Measurements from ENCODE around the gene CHRNE.

The CHRNE gene

DNA sequence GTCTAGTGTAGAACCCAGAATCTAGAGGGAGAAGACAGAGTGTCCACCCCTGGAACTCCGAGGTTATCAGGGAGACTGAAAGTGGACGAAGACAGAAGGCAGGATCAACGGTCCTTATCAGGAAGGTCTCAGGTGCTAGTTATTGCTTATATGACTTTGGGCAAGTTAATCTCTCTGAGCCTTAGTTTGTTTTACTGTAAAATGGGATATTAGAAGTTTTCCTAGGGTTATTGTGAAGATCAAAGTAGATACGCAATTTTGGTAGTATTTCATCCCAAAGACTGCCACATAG is 38.4 kb upstream of the CHRNE start:
- H3K36me3 ChIP-seq (ENCODE audit: control insufficient read depth, insufficient read depth, low read length): peaks cover 10% of the 10 kb centered on the region
- no peak for DNase-seq
- H3K4ac ChIP-seq (ENCODE audit: low read depth, low read length): no peak overlapping the region
- H3K56ac ChIP-seq (ENCODE audit: low read length): peak overlapping the region; percentile 97
- H3K27ac ChIP-seq (ENCODE audit: low read depth, low read length): no peak overlapping the region
- peaks cover 53% of the 10 kb centered on the region for H3K79me2 ChIP-seq (ENCODE audit: control insufficient read depth, insufficient read depth, low read length)
- no peak overlapping the region for H4K5ac ChIP-seq (ENCODE audit: low read length)
- peak overlapping the region; percentile 87 for H3K4me2 ChIP-seq (ENCODE audit: low read length)
- H3K79me1 ChIP-seq (ENCODE audit: low read length): peaks cover 23% of the 10 kb centered on the region
- H2BK120ac ChIP-seq (ENCODE audit: low read depth, low read length): no peak overlapping the region
- H3K18ac ChIP-seq (ENCODE audit: low read length): no peak overlapping the region
- no peak overlapping the region for H2BK5ac ChIP-seq (ENCODE audit: low read length)
- H2AK5ac ChIP-seq (ENCODE audit: low read length): no peak overlapping the region
- H2BK15ac ChIP-seq (replicated peaks; ENCODE audit: low read depth): no peak overlapping the region
- peaks cover 6% of the 10 kb centered on the region for H3K4me1 ChIP-seq (ENCODE audit: control insufficient read depth, low read depth, low read length)
- no peaks in the 10 kb centered on the region for H3K27me3 ChIP-seq (ENCODE audit: insufficient read depth, low read length, poor library complexity)
- no CpG with 5 or more reads among the region's 4 CpGs for WGBS (ENCODE audit: extremely low coverage, insufficient coverage, low lambda C conversion rate)
- H3K4me3 ChIP-seq (ENCODE audit: low read length): peak overlapping the region; percentile 95
- no peak overlapping the region for H4K8ac ChIP-seq (ENCODE audit: low read depth, low read length)
- peak overlapping the region; percentile 87 for H3K9ac ChIP-seq (ENCODE audit: low read length)
- H3K23ac ChIP-seq (ENCODE audit: low read length): no peak overlapping the region

- H3K18ac ChIP-seq (ENCODE audit: low read length): no peak overlapping the region
- peak overlapping the region; percentile 87 for H3K4me2 ChIP-seq (ENCODE audit: low read length)
- H2BK5ac ChIP-seq (ENCODE audit: low read length): no peak overlapping the region
- H2AK5ac ChIP-seq (ENCODE audit: low read length): no peak overlapping the region
- peaks cover 22% of the 10 kb centered on the region for H3K79me1 ChIP-seq (ENCODE audit: low read length)
- peak overlapping the region; percentile 87 for H3K9ac ChIP-seq (ENCODE audit: low read length)
- no peak for DNase-seq
- no peak overlapping the region for H2BK120ac ChIP-seq (ENCODE audit: low read depth, low read length)
- H2BK15ac ChIP-seq (replicated peaks; ENCODE audit: low read depth): no peak overlapping the region
- H3K56ac ChIP-seq (ENCODE audit: low read length): peak overlapping the region; percentile 97
- no peak overlapping the region for H4K5ac ChIP-seq (ENCODE audit: low read length)
- peak overlapping the region; percentile 97 for H3K27ac ChIP-seq (ENCODE audit: low read depth, low read length)
- H3K4me3 ChIP-seq (ENCODE audit: low read length): peak overlapping the region; percentile 95
- H3K27me3 ChIP-seq (ENCODE audit: insufficient read depth, low read length, poor library complexity): no peaks in the 10 kb centered on the region
- no CpG with 5 or more reads among the region's 29 CpGs for WGBS (ENCODE audit: extremely low coverage, insufficient coverage, low lambda C conversion rate)
- no peak overlapping the region for H3K4ac ChIP-seq (ENCODE audit: low read depth, low read length)
- H3K36me3 ChIP-seq (ENCODE audit: control insufficient read depth, insufficient read depth, low read length): peaks cover 7% of the 10 kb centered on the region
- H3K4me1 ChIP-seq (ENCODE audit: control insufficient read depth, low read depth, low read length): peaks cover 3% of the 10 kb centered on the region
- no peak overlapping the region for H3K23ac ChIP-seq (ENCODE audit: low read length)
- peaks cover 48% of the 10 kb centered on the region for H3K79me2 ChIP-seq (ENCODE audit: control insufficient read depth, insufficient read depth, low read length)
- H4K8ac ChIP-seq (ENCODE audit: low read depth, low read length): no peak overlapping the region
These were observed 37.8 kb upstream of the CHRNE start for GRCh38 chr17:4940555-4941318.

DNA sequence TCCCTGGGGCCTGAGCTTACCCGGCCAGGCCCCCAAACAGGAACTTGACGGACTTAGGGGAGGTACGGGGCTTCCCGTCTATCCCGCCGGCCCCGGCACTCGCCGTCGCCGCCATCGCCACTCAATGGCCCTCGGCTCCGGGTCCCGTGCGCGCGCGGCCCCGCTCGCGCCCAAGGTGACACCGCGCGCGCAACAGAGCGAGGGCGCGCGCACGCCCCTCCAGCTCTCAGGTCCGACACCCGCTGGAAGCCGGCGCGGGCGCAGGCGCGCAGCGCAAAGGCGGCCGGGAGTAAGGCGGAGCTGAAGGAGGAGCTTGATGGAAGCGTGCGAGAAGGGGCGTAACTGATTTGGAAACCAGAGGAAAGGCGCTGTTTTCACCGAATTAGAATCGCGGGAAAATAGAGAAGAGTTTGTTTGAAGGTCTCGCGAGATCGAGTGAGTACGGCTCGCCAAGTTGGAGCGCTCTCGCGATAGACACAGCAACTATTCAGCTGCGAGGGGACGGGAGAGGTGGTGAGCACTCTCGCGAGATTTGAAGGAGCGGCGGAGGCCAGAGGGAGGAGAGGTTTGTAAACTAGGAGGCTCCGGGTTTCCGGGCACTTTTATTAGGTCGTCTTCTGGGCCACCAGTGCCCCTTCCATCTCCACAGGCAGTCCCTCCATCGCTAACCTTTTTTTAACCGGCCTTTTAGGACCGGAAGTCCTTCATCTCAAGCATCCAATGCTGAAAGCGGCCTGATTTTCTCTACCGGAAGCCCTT is 37.1 kb upstream of the CHRNE start, which contains the start of the genes RNF167 and SLC25A11:
RNF167 (plus strand) TSS at position 473 of the 759 bp plus-strand sequence. CDS start 642 bp downstream, outside the sequence.
SLC25A11 (minus strand) TSS at position 251 of the 759 bp plus-strand sequence; CDS start at position 115, 136 bp downstream.
- WGBS (ENCODE audit: extremely low coverage, insufficient coverage, low lambda C conversion rate): no CpG with 5 or more reads among the region's 72 CpGs
- peaks cover 5% of the 10 kb centered on the region for H3K36me3 ChIP-seq (ENCODE audit: control insufficient read depth, insufficient read depth, low read length)

GRCh38 chr17:4939546-4939795 is 36.6 kb upstream of the CHRNE start:
- H4K5ac ChIP-seq (ENCODE audit: low read length): no peak overlapping the region
- H3K9ac ChIP-seq (ENCODE audit: low read length): peak overlapping the region; percentile 87
- peak overlapping the region; percentile 33 for H2BK5ac ChIP-seq (ENCODE audit: low read length)
- H3K23ac ChIP-seq (ENCODE audit: low read length): peak overlapping the region; percentile 2
- H4K8ac ChIP-seq (ENCODE audit: low read depth, low read length): no peak overlapping the region
- H2BK15ac ChIP-seq (replicated peaks; ENCODE audit: low read depth): no peak overlapping the region
- H3K18ac ChIP-seq (ENCODE audit: low read length): peak overlapping the region; percentile 64
- peak overlapping the region; percentile 91 for H3K27ac ChIP-seq (ENCODE audit: low read depth, low read length)
- H3K56ac ChIP-seq (ENCODE audit: low read length): peak overlapping the region; percentile 89
- peaks cover 36% of the 10 kb centered on the region for H3K79me2 ChIP-seq (ENCODE audit: control insufficient read depth, insufficient read depth, low read length)
- H3K36me3 ChIP-seq (ENCODE audit: control insufficient read depth, insufficient read depth, low read length): peaks cover 4% of the 10 kb centered on the region
- peak overlapping the region; percentile 77 for H3K4me2 ChIP-seq (ENCODE audit: low read length)
- WGBS (ENCODE audit: extremely low coverage, insufficient coverage, low lambda C conversion rate): no CpG with 5 or more reads among the region's 16 CpGs
- H3K4me3 ChIP-seq (ENCODE audit: low read length): peak overlapping the region; percentile 78
- peaks cover 18% of the 10 kb centered on the region for H3K79me1 ChIP-seq (ENCODE audit: low read length)
- no peak overlapping the region for H3K4ac ChIP-seq (ENCODE audit: low read depth, low read length)
- no peak for DNase-seq
- peaks cover 3% of the 10 kb centered on the region for H3K4me1 ChIP-seq (ENCODE audit: control insufficient read depth, low read depth, low read length)
- no peaks in the 10 kb centered on the region for H3K27me3 ChIP-seq (ENCODE audit: insufficient read depth, low read length, poor library complexity)
- no peak overlapping the region for H2AK5ac ChIP-seq (ENCODE audit: low read length)
- H2BK120ac ChIP-seq (ENCODE audit: low read depth, low read length): no peak overlapping the region

More for the DNA sequence above, 37.1 kb upstream of the CHRNE start, which contains the start of the genes RNF167 and SLC25A11:
- peak within 1 kb of the TSS; percentile 95 for H3K4me3 ChIP-seq (ENCODE audit: low read length)
- H3K9ac ChIP-seq (ENCODE audit: low read length): peak within 1 kb of the TSS; percentile 87
- no peak within 1 kb of the TSS for H2AK5ac ChIP-seq (ENCODE audit: low read length)
- no peak within 1 kb of the TSS for H2BK120ac ChIP-seq (ENCODE audit: low read depth, low read length)
- peak within 1 kb of the TSS; percentile 33 for H2BK5ac ChIP-seq (ENCODE audit: low read length)
- DNase-seq: peak; percentile 100
- H3K23ac ChIP-seq (ENCODE audit: low read length): peak within 1 kb of the TSS; percentile 2
- no peak within 1 kb of the TSS for H2BK15ac ChIP-seq (replicated peaks; ENCODE audit: low read depth)
- H3K4me1 ChIP-seq (ENCODE audit: control insufficient read depth, low read depth, low read length): peaks cover 3% of the 10 kb centered on the region
- peak within 1 kb of the TSS; percentile 78 for H4K5ac ChIP-seq (ENCODE audit: low read length)
- H3K79me2 ChIP-seq (ENCODE audit: control insufficient read depth, insufficient read depth, low read length): peaks cover 40% of the 10 kb centered on the region
- H3K79me1 ChIP-seq (ENCODE audit: low read length): peaks cover 20% of the 10 kb centered on the region
- no peak within 1 kb of the TSS for H3K4ac ChIP-seq (ENCODE audit: low read depth, low read length)
- no peak within 1 kb of the TSS for H4K8ac ChIP-seq (ENCODE audit: low read depth, low read length)
- peak within 1 kb of the TSS; percentile 64 for H3K18ac ChIP-seq (ENCODE audit: low read length)
- H3K27me3 ChIP-seq (ENCODE audit: insufficient read depth, low read length, poor library complexity): no peaks in the 10 kb centered on the region
- H3K56ac ChIP-seq (ENCODE audit: low read length): peak within 1 kb of the TSS; percentile 97
- peak within 1 kb of the TSS; percentile 97 for H3K27ac ChIP-seq (ENCODE audit: low read depth, low read length)
- H3K4me2 ChIP-seq (ENCODE audit: low read length): peak within 1 kb of the TSS; percentile 87

DNA sequence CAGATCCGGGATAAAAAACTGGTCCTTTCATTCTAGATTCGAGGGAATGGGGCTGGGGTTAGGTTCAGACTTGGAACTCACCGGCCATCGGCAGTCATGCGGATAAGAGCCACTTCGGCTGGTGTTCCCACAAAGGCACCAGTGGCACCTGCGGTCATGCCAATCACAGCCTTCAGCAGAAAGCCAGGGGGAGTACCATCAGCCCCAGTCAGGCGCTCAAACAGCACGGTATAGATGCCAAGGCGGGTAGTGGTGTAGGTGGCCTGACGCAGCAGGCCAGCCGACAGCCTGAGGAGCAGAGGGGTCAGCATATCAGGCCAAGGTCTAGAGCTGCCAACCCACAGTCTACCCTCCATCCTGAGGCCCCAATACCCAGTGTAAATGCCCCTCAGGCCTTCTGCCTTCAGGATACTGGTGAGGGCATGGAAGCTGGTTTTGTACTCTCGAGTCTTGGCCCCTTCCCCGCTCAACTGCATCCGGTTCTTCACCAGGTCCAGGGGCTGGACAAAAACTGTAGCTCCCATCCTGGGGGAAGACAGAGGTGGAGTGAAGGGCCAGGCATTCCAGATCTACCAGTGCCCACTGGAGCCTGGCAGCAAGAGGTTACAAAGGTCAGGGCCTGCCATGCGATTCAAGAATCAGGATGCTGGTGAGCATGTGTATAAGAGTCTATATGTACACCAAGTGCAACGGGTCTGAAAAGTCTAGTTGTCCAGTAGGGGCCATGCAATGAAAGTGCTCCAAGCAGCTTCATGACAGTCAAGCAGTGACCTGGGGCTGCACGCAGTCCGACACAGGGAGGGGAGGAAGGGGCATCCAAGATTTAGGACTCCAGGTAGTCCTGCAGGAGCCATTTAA is 36.0 kb upstream of the CHRNE start:
- Histone ChIP-seq H3K9ac (ENCODE audit: low read length) (peak overlapping the region; percentile 87), H4K8ac (ENCODE audit: low read depth, low read length) (no peak overlapping the region), H3K18ac (ENCODE audit: low read length) (no peak overlapping the region), H4K5ac (ENCODE audit: low read length) (no peak overlapping the region), H3K4ac (ENCODE audit: low read depth, low read length) (no peak overlapping the region), H3K79me2 (ENCODE audit: control insufficient read depth, insufficient read depth, low read length) (peaks cover 34% of the 10 kb centered on the region), H3K4me2 (ENCODE audit: low read length) (peak overlapping the region; percentile 77), H3K23ac (ENCODE audit: low read length) (peak overlapping the region; percentile 2), H3K4me3 (ENCODE audit: low read length) (peak overlapping the region; percentile 78), H3K79me1 (ENCODE audit: low read length) (peaks cover 15% of the 10 kb centered on the region), H3K27ac (ENCODE audit: low read depth, low read length) (peak overlapping the region; percentile 91), H3K56ac (ENCODE audit: low read length) (peak overlapping the region; percentile 89), H3K36me3 (ENCODE audit: control insufficient read depth, insufficient read depth, low read length) (peaks cover 2% of the 10 kb centered on the region), H2BK120ac (ENCODE audit: low read depth, low read length) (no peak overlapping the region), H3K4me1 (ENCODE audit: control insufficient read depth, low read depth, low read length) (peaks cover 3% of the 10 kb centered on the region), H2AK5ac (ENCODE audit: low read length) (no peak overlapping the region), H2BK15ac (replicated peaks; ENCODE audit: low read depth) (no peak overlapping the region), H3K27me3 (ENCODE audit: insufficient read depth, low read length, poor library complexity) (no peaks in the 10 kb centered on the region), H2BK5ac (ENCODE audit: low read length) (no peak overlapping the region)
- DNase-seq: no peak
- no CpG with 5 or more reads among the region's 19 CpGs for WGBS (ENCODE audit: extremely low coverage, insufficient coverage, low lambda C conversion rate)
